H1 (cell line): ENCODE measurements around the gene RGS2.

Experiments used
- RFX5 ChIP-seq: IDR thresholded peaks from 2 replicates; pipeline ENCODE4 v1.6.1; 2011; ENCODE audit warnings: low read depth, low read length, improper control_type of control experiment, borderline replicate concordance
- SIX5 ChIP-seq: IDR thresholded peaks from 2 replicates; pipeline ENCODE4 v1.6.1; 2011; ENCODE audit warnings: mild to moderate bottlenecking, low read depth, low read length

DNA sequence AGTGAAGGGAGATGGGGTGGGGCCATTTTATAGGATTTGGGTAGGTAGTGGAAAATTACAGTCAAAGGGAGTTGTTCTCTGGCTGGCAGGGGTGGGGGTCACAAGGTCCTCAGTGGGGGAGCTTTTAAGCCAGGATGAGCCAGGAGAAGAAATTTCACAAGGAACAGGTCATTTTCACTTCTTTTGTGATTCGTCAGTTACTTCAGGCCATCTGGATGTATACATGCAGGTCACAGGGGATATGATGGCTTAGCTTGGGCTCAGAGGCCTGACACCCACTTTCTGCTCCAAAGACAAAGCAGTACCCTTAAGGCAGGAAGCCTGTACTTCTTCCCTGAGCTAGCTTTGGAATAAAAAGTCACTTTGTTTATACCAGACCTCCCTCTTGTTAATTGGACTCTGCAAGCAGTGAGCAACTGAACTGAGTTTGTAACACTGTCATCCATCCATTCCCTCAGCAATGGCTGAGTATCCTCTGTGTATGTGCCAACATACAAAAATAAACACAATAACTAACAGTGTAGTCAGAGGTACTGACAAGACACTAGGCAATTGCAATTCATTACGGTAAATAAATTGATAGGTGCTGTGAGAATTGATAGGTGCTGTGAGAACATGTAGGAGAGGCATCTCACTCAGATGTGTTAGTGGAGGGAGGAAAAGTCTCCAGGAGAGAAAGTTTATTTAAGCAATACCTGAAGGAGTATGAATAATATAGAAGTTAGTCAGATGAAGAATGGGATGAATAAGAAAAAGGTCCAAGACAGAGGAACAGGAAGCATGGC, 14.7 kb upstream of the RGS2 start:
- no peak for TF ChIP-seq RFX5
- no peak for TF ChIP-seq SIX5
